ENCODE measurements around the gene ITPRIPL2. TPM values are rescaled to one million over a fixed set of nuclear protein-coding genes. Genes with fewer than 3 reads are reported as not detected.

Gene ITPRIPL2
- total RNA-seq, 1 experiment from 2014 or later: 67.9 TPM

DNA sequence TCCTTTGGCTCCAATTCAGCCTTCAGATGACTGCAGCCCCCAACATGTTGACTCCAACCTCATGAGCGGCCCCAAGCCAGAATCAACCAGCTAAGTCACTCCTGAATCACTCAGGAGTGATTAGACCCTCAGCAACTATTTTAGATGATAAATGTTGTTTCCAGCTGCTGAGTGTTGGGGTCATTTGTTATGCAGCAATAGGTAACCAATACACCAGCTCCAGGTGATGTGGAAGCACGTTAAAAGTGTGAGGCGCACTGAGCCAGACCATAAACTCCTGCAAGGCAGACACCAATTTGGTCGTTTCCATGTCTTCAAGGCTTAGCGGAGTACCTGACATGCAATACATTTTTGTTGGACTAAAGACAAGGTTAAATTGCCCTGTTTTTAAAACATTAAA, 28.9 kb upstream of the ITPRIPL2 start:
- ChIA-PET POLR2A (no interaction called here), CTCF (interaction anchor here (0.8 to 4.2 kb wide), 3 partner anchors 94 to 418 kb away, joined by 3 to 55 read pairs (median 17); no protein-coding TSS in a partner anchor), RAD21 (ENCODE audit: low non-redundant PET in 1 of 2, low total read pairs in 2 of 2, uncharacterized antibody in 2 of 2, unreplicated experiment in 2 of 2) (no interaction called here)
- Histone ChIP-seq H3K79me2 (ENCODE audit: insufficient read depth, low read length) (no peaks in the 10 kb centered on the region), H3K4me2 (ENCODE audit: low read length) (no peak overlapping the region), H4K20me1 (ENCODE audit: insufficient read depth) (no peaks in the 10 kb centered on the region), H3K9me2 (ENCODE audit: insufficient read depth) (no peaks in the 10 kb centered on the region), H3K9me3 (ENCODE audit: control insufficient read depth in 1 of 2, insufficient read depth in 1 of 2, low read depth in 1 of 2, low read length in 2 of 2) (no peaks in the 10 kb centered on the region), H3K9ac (ENCODE audit: low read length) (no peak overlapping the region), H2AFZ (ENCODE audit: low read depth, low read length, poor library complexity, severe bottlenecking) (no peak overlapping the region), H3K27me3 (ENCODE audit: insufficient read depth, low read length) (no peaks in the 10 kb centered on the region), H3K36me3 (ENCODE audit: control insufficient read depth in 1 of 2, insufficient read depth in 2 of 2, low read length in 2 of 2) (no peaks in the 10 kb centered on the region), H3K4me3 (replicated peaks in 1 of 2; ENCODE audit: low read depth in 1 of 2, low read length in 2 of 2) (no peak overlapping the region), H3K27ac (ENCODE audit: low read depth, low read length) (no peak overlapping the region), H3K4me1 (ENCODE audit: control insufficient read depth in 1 of 2, insufficient read depth in 2 of 2, low read length in 2 of 2) (peaks cover 9 to 23% of the 10 kb centered on the region in 2 experiments)
- no TSS peak for BruUV-seq (replicated peaks)
- no peak for TF ChIP-seq YY1 (IDR thresholded peaks at IDR 0.05; ENCODE audit: extremely low read depth, insufficient replicate concordance, low read depth, low read length)
- TF ChIP-seq JUND (IDR thresholded peaks at IDR 0.05): no peak
- TF ChIP-seq, protein P1, sequence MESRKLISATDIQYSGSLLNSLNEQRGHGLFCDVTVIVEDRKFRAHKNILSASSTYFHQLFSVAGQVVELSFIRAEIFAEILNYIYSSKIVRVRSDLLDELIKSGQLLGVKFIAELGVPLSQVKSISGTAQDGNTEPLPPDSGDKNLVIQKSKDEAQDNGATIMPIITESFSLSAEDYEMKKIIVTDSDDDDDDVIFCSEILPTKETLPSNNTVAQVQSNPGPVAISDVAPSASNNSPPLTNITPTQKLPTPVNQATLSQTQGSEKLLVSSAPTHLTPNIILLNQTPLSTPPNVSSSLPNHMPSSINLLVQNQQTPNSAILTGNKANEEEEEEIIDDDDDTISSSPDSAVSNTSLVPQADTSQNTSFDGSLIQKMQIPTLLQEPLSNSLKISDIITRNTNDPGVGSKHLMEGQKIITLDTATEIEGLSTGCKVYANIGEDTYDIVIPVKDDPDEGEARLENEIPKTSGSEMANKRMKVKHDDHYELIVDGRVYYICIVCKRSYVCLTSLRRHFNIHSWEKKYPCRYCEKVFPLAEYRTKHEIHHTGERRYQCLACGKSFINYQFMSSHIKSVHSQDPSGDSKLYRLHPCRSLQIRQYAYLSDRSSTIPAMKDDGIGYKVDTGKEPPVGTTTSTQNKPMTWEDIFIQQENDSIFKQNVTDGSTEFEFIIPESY (IDR thresholded peaks at IDR 0.05; ENCODE audit: extremely low read depth, insufficient replicate concordance, low read length): no peak
- TF ChIP-seq ZFX (IDR thresholded peaks at IDR 0.05): no peak
- no peak for TF ChIP-seq RAD21 (IDR thresholded peaks at IDR 0.05; ENCODE audit: low read depth)
- TF ChIP-seq, protein P2, sequence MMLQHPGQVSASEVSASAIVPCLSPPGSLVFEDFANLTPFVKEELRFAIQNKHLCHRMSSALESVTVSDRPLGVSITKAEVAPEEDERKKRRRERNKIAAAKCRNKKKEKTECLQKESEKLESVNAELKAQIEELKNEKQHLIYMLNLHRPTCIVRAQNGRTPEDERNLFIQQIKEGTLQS (IDR thresholded peaks at IDR 0.05): no peak
- no peak for TF ChIP-seq EZH2 (IDR thresholded peaks at IDR 0.05)
- no peak for TF ChIP-seq SRF (IDR thresholded peaks at IDR 0.05; ENCODE audit: low read depth)
- no peak for TF ChIP-seq ELF1 (IDR thresholded peaks at IDR 0.05; ENCODE audit: borderline replicate concordance, low read depth)
- TF ChIP-seq FOSL1 (IDR thresholded peaks at IDR 0.05; ENCODE audit: low read depth): no peak
- TF ChIP-seq POLR2A (IDR thresholded peaks at IDR 0.05; ENCODE audit: borderline replicate concordance, extremely low read depth, insufficient read depth, insufficient read length): no peak
- intact Hi-C loops (cut with micrococcal nuclease): loop anchor here (5.0 to 10.0 kb wide), 2 partner anchors 103 to 800 kb away; partner anchors contain the start of genes GPRC5B and TMC7
- ATAC-seq: no peak
- DNase-seq (ENCODE audit: low read depth, low spot score): no peak

Data from HCT116 (cell line).